Neutrophil (primary cell): ENCODE results near the gene KCTD5.

Experiments
- H3K27ac ChIP-seq: fragments of 200-600 bp; sonication (generic); 2 replicates; pipeline ENCODE4 v1.5.1; 2016; ENCODE audit warnings: mild to moderate bottlenecking, moderate library complexity
- H3K27me3 ChIP-seq: fragments of 200-600 bp; sonication (generic); 2 replicates; pipeline ENCODE4 v1.6.0; 2016; ENCODE audit warnings: mild to moderate bottlenecking
- H3K36me3 ChIP-seq: fragments of 200-600 bp; sonication (generic); 2 replicates; pipeline ENCODE4 v1.5.1; 2017
- H3K4me1 ChIP-seq, 2 experiments: fragments of 200-600 bp in 1 of 2; sonication (generic) in 1 of 2; 1 replicate in 1 of 2; 2 replicates in 1 of 2; pipeline versions ENCODE4 v1.5.1 to v1.6.1; 2013 to 2016; ENCODE audit warnings: low read depth in 1 of 2, low read length in 1 of 2, mild to moderate bottlenecking in 1 of 2, moderate library complexity in 1 of 2; ENCODE audit not compliant: control insufficient read depth in 1 of 2, insufficient read depth in 1 of 2
- H3K4me3 ChIP-seq, 2 experiments: fragments of 200-600 bp in 1 of 2; sonication (generic) in 1 of 2; 1 replicate in 1 of 2; 2 replicates in 1 of 2; pipeline ENCODE4 v1.5.1; 2013 to 2016; ENCODE audit warnings: low read depth in 1 of 2, low read length in 1 of 2, mild to moderate bottlenecking in 1 of 2, moderate library complexity in 1 of 2
- H3K9me3 ChIP-seq: fragments of 200-600 bp; sonication (generic); 2 replicates; pipeline ENCODE4 v1.5.1; 2016
- CTCF ChIP-seq: fragments of 200-600 bp; sonication (generic); IDR thresholded peaks from 2 replicates; pipeline ENCODE4 v1.5.1; 2016; ENCODE audit warnings: antibody characterized with exemption

KCTD5 gene

GRCh38 chr16:2704983-2705275, 22.6 kb downstream of the KCTD5 start:
- Histone ChIP-seq H3K9me3 (no peaks in the 10 kb centered on the region), H3K4me3 (no peak overlapping the region), H3K4me1 (no peaks in the 10 kb centered on the region), H3K27ac (no peak overlapping the region), H3K27me3 (no peaks in the 10 kb centered on the region), H3K36me3 (peaks cover 100% of the 10 kb centered on the region)
- TF ChIP-seq CTCF = no peak

GRCh38 chr16:2705351-2705750, 23.0 kb downstream of the KCTD5 start:
- no peak for TF ChIP-seq CTCF
- Histone ChIP-seq H3K36me3 (peaks cover 100% of the 10 kb centered on the region), H3K27me3 (no peaks in the 10 kb centered on the region), H3K9me3 (no peaks in the 10 kb centered on the region), H3K4me1 (no peaks in the 10 kb centered on the region), H3K4me3 (no peak overlapping the region), H3K27ac (no peak overlapping the region)

GRCh38 chr16:2706085-2706484, 23.8 kb downstream of the KCTD5 start:
- no peak overlapping the region for H3K27ac ChIP-seq
- no peak for TF ChIP-seq CTCF
- peaks cover 94% of the 10 kb centered on the region for H3K36me3 ChIP-seq
- H3K9me3 ChIP-seq = no peaks in the 10 kb centered on the region
- H3K27me3 ChIP-seq = no peaks in the 10 kb centered on the region
- no peaks in the 10 kb centered on the region for H3K4me1 ChIP-seq
- H3K4me3 ChIP-seq = no peak overlapping the region

GRCh38 chr16:2706611-2707311, 24.4 kb downstream of the KCTD5 start:
- Histone ChIP-seq H3K27ac (no peak overlapping the region), H3K9me3 (no peaks in the 10 kb centered on the region), H3K36me3 (peaks cover 87% of the 10 kb centered on the region), H3K4me3 (no peak overlapping the region), H3K27me3 (no peaks in the 10 kb centered on the region), H3K4me1 (no peaks in the 10 kb centered on the region)
- TF ChIP-seq CTCF = no peak

- H3K36me3 ChIP-seq = peaks cover 79% of the 10 kb centered on the region
- no peaks in the 10 kb centered on the region for H3K9me3 ChIP-seq
- TF ChIP-seq CTCF = no peak
- no peaks in the 10 kb centered on the region for H3K27me3 ChIP-seq
- H3K4me3 ChIP-seq = no peak overlapping the region
- no peak overlapping the region for H3K27ac ChIP-seq
- H3K4me1 ChIP-seq = no peaks in the 10 kb centered on the region
Observed at GRCh38 chr16:2707368-2708289, 25.3 kb downstream of the KCTD5 start.
